SK-N-SH treated with all-trans-retinoic acid at 6 μM for 48 hours (cell line): Measurements from ENCODE around the gene CASP2.

ENCODE experiments used
- ZFP30 ChIP-seq: fragments of 450-650 bp; formaldehyde crosslinking; IDR thresholded peaks from 2 replicates; pipeline ENCODE4 v1.5.0; 2022; ENCODE audit warnings: mild to moderate bottlenecking, moderate library complexity
- ZNF565 ChIP-seq: fragments of 450-650 bp; formaldehyde crosslinking; conservative IDR thresholded peaks from 2 replicates; pipeline ENCODE4 v1.5.0; 2020; ENCODE audit warnings: low read depth, mild to moderate bottlenecking, moderate library complexity

- no peak for TF ChIP-seq ZFP30 (CRISPR knock-in tag)
- TF ChIP-seq ZNF565: no peak
These were observed 30.6 kb upstream of the CASP2 start for GRCh38 chr7:143257501-143257900.
